ENCODE data around the gene LAMP1. TPM values are rescaled to one million over a fixed set of nuclear protein-coding genes. Genes with fewer than 3 reads are reported as not detected.
"Not testable (repeated sequence)": the region's sequence is repeated elsewhere in the genome, so short reads cannot be mapped to it uniquely, and the experiment has no call there.

LAMP1 gene
- total RNA-seq, 1 experiment from 2014 or later = 257 TPM

DNA sequence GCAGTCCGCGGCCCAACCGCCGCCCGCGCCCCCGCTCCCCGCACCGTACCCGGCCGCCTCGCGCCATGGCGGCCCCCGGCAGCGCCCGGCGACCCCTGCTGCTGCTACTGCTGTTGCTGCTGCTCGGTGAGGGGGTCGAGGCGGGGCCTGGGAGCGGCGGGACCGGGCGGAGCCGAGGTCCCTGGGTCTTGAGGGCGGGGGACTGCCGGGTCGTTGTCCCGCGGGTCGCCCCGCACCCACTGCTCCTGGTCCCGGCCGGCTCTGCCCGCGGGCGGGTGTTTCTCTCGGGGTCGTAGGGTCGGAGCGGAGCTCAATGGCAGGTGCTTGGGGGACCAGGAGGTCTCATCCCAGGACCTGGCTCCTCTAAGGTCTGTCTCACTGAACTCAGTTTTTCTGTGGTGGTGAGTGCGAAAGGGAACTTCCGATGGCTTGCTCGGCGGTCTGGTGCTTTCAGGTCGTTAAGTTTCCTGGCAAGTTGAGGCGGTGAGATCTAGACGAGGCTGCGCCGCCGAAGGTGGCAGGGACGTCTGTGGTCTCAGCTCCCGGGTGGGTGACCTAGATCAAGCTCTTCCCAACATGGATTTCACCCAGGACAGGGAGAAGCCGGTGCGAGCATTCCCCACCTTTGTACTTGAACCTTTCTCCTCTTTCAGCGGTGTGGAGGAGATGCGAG, 467 bp downstream of the LAMP1 start:
- DNase-seq (ENCODE audit: low spot score) = no peak

DNA sequence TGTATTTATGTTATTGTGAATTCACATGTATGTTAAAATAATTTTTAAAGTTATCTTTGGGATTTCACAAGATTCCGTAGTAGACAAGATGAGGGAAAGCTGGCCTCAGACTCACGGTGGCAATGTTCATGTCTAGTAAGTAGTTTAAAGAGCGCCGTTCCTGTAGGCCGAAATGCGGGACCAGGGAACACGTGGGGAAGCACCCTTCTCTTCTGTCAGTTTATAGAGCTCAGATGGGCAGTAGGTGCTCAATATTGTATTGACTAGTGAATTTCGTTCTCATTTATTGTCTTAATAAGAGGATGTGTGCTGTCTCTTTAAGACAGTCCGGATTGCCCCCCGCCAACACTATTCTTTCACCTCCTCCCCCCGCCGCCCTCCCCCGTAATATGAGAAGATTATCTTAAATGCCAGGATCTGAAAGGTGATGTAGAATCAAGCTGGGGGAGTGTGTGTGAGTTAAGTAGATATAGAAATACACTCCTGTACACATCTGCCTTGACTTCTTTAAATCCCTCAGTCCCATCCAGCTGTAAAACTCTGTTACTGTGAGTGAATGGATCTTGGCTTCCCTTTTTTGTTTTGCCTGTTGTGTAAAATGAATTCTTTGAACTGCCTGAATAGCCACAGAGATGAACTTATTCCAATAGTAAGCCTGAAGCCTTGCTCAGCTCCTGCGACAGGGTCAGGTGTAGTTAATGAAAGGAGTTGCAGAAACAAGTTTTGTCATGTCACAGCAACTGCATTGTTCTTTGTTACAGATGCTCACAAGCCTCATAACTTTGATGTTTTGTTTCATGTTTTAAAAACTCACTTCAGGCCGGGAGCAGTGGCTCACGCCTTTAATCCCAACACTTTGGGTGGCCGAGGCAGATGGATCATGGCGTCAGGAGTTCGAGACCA, 1.3 kb downstream of the LAMP1 start:
- DNase-seq (ENCODE audit: low spot score) = peak; percentile 45

DNA sequence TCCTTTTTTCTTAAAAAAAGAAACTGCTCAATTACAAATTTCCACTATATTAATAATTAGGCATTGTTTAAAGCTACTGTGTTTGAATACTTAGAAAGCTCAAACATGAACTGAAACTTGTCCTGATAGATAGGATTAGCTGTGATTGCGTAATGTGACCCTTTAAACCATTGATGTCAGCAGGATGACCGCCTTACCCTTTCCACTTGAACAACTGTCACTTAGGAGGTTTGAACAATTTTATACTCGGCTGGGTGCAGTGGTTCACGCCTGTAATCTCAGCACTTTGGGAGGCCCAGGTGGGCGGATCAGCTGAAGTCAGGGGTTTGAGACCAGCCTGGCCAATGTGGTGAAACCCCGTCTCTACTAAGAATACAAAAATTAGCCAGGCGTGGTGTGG, 2.9 kb downstream of the LAMP1 start:
- no peak for DNase-seq (ENCODE audit: low spot score)

DNA sequence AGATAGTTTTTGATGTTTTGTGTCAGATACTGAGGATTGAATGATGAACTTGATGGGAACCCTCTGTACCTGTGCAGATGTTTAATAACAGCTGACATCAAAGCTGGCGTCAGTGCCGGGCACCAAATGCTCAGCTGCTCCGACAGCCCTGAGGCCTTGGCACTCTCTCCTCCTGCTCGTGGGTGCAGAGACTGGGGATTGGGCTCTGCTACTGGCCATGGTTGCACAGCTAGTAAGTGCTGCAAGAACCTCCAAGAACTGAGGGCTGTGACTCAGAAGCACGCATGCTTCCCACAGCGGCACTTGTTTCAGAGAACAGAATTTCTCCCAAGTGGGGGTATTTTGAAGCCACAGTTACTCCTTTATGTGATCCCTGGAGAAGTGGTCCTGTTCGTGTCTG, 5.9 kb downstream of the LAMP1 start:
- no peak for DNase-seq (ENCODE audit: low spot score)

DNA sequence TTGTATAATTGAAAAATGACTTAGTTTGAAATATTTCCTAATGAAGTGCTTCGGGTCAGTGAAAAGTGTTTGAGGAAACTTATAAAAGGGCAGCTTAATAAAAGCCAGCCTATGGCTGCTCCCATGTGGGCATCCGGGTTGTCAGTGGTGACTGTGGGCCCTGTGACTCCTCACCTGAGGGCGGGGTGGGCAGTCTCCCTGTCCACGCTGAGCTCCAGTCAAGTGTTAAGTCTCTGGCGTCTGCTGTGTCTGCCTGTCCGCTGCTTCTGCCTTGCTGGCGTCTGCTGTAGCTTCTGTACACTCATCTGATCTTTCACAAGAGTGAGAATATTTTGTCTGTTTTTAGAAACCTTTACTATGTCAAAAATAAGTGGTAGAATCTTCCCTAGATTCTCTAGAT, 7.1 kb downstream of the LAMP1 start:
- DNase-seq (ENCODE audit: low spot score) = no peak

DNA sequence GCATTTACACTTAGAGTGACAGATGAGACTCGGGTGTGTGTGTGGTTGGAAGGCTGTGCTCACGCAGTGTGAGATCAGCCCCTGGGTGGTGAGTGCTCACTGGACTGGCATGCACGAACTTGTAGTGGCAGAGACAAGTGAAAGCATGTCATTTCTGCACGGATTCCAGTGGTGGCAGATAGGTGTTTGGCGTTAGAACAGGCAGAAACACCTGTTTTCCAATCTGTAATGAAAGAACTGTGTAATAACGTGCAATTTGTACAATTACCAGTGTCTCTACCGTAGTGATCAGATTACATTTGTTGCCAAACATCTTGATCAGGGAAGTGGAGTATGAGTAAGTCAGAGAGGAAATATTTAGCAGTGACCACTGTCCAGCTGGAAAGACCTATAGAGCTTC, 8.2 kb downstream of the LAMP1 start:
- no peak for DNase-seq (ENCODE audit: low spot score)

DNA sequence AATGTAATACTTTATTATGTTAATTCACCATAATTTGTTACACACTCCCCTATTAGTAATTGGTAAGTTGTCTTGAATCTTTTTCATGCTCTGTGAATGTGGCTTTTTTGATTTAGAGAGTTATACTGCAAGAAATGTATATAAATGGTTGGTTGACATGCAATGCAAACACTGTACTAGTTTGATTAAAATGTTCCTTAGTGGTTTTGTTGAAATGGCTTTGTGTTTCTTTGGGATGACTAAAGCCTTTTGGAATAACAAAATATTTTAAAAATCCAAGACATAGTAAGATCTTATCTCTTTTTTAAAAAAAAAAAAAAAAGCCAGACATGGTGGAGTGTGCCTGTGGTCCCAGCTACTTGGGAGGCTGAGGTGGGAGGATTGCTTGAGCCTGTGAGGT, 10.5 kb downstream of the LAMP1 start:
- no peak for DNase-seq (ENCODE audit: low spot score)

DNA sequence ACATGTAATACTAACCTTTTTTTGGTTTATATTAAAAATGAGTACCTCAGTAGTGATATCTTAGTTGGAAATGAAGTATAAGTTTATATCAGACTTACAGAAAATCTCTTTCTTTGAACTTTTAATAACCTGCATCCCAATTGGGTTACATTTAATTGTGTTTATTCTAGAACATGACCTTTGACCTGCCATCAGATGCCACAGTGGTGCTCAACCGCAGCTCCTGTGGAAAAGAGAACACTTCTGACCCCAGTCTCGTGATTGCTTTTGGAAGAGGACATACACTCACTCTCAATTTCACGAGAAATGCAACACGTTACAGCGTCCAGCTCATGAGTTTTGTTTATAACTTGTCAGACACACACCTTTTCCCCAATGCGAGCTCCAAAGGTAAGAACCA, 12.4 kb downstream of the LAMP1 start:
- DNase-seq (ENCODE audit: low spot score) = no peak

DNA sequence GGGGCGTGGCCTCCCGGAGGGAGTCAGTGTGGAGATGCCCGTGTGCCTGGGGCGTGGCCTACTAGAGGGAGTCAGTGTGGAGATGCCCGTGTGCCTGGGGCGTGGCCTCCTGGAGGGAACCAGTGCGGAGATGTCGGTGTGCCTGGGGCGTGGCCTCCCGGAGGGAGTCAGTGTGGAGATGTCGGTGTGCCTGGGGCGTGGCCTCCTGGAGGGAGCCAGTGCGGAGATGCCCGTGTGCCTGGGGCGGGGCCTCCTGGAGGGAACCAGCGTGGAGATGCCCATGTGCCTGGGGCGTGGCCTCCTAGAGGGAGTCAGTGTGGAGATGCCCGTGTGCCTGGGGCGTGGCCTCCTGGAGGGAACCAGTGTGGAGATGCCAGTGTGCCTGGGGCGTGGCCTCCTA, 17.1 kb downstream of the LAMP1 start:
- DNase-seq (ENCODE audit: low spot score) = not testable (repeated sequence)

DNA sequence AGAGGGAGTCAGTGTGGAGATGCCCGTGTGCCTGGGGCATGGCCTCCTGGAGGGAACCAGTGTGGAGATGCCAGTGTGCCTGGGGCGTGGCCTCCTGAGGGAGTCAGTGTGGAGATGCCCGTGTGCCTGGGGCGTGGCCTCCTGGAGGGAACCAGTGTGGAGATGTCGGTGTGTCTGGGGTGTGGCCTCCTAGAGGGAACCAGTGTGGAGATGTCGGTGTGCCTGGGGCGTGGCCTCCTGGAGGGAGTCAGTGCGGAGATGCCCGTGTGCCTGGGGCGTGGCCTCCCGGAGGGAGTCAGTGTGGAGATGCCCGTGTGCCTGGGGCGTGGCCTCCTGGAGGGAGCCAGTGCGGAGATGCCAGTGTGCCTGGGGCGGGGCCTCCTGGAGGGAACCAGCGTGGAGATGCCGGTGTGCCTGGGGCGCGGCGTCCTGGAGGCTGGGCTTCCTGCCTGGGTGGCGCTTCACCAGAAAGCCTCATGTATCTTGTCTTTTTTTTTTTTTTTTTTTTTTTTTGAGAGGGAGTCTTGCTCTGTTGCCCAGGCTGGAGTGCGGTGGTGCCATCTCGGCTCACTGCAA, 17.9 kb downstream of the LAMP1 start:
- DNase-seq (ENCODE audit: low spot score) = not testable (repeated sequence)

DNA sequence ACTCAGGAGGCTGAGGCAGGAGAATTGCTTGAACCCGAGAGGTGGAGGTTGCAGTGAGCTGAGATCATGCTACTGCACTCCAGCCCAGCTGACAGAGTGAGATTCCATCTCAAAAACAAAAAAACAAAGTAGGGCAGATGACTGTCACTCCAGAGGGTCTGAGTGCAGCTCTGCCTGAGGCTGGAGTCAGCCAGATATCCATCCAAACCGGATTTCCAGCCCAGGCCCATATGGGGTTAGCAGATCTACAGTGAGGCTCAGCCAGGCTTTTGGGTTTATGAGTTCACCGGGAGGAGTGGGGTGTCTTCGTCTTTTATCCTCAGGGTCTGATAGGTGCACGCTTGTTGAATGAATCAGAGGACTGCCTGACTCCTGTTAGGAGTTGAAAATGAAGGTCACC, 19.0 kb downstream of the LAMP1 start:
- DNase-seq (ENCODE audit: low spot score) = no peak

DNA sequence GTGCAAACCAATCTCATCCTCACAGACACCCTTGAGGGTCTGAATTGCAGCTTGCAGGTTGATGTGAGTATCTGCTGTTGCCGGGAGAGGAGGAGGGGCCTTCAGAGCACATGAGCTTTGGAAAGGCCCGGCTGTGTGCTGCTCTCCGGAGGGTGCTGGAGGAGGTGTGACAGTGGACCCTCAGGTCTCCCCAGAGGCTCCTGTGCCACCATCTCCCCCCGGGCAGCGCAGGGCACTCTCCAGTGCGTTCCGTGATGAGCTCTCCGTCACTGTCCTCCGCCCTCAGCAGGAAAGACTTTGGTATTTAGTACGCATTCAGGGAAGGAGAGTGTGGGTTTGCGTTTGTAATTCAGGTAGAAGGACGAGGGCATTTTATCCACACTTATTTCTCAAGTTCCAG, 20.0 kb downstream of the LAMP1 start:
- DNase-seq (ENCODE audit: low spot score) = no peak

DNA sequence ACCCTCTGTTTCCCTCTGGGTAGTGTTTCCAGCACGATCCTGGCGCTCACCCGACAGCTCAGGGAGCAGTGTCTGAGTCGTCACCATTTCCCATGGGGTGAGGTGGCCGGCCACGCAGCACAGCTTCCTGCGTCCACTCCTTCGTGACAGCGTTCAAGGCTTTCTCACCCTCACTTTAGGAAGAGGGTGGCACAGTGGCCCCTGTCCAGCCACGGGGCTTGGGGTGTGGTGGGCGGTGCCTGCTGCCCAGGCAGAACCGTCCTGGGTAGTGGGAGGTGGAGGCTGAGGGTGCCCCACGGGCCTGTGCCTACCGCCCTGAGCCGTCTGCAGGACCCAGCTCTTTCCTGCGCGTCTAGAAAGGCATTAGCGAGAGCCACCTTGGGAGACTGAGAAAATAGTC, 21.9 kb downstream of the LAMP1 start:
- DNase-seq (ENCODE audit: low spot score) = no peak

DNA sequence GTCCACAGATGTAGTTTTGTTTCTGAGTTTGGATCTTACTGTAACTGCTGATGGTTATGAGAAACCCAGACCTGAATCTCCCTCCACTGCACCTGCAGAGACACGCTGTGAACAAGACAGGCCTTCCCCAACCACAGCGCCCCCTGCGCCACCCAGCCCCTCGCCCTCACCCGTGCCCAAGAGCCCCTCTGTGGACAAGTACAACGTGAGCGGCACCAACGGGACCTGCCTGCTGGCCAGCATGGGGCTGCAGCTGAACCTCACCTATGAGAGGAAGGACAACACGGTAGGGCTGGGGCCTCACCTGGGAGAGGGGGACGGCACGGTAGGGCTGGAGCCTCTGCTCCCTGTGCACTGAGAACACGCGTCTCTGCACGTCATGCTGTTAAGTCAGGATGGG, 22.3 kb downstream of the LAMP1 start:
- DNase-seq (ENCODE audit: low spot score) = no peak

DNA sequence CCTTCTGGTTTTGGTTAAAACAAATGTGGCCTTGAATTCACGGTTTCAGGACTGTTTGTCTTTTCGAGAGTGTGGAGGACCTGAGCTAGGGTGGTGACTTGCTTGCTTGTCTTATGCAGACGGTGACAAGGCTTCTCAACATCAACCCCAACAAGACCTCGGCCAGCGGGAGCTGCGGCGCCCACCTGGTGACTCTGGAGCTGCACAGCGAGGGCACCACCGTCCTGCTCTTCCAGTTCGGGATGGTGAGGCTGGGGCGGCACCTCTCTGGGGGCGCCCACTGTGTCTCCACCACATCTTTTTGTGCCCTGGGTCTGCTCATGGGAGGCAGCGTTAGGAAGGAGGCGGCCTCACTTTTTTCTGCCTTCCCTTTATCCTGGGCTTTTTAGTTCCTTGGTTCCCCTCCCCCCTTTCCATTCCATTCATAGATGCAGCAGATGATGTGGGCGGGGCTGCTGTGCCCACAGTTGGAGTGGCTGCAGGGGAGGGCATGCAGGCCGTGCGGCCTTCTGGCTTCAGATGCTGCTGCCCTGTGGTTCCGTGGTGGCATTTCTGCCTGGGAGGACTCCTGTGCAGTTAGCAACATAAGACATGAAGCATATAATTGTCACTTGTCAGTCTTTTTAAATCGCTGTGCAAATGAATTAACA, 23.3 kb downstream of the LAMP1 start:
- no peak for DNase-seq (ENCODE audit: low spot score)

DNA sequence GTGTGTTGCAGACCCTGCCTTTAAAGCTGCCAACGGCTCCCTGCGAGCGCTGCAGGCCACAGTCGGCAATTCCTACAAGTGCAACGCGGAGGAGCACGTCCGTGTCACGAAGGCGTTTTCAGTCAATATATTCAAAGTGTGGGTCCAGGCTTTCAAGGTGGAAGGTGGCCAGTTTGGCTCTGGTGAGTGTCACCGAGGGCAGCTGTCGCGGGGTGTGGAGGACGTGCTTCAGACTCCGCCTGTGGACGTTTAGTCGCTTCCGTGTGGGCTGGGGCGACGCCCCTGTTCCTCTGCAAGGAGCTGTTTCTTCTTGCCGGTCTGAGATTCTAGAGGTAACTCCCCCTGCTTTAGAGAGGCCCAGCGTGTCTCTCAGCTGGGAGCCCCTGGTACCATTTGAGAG, 24.5 kb downstream of the LAMP1 start:
- DNase-seq (ENCODE audit: low spot score) = no peak

DNA sequence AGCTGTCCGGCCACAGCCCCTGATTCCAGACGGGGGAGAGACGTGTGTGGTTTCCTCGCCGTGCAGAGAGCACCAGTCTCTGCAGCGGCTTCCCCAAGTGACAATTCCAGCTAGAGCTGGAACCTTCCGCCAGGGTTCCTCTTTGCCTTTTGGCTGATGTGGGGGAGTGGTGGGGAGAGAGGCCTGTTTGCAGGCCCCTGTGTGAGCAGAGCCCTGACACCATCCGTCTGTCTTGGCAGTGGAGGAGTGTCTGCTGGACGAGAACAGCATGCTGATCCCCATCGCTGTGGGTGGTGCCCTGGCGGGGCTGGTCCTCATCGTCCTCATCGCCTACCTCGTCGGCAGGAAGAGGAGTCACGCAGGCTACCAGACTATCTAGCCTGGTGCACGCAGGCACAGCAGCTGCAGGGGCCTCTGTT, 25.0 kb downstream of the LAMP1 start:
- no peak for DNase-seq (ENCODE audit: low spot score)

DNA sequence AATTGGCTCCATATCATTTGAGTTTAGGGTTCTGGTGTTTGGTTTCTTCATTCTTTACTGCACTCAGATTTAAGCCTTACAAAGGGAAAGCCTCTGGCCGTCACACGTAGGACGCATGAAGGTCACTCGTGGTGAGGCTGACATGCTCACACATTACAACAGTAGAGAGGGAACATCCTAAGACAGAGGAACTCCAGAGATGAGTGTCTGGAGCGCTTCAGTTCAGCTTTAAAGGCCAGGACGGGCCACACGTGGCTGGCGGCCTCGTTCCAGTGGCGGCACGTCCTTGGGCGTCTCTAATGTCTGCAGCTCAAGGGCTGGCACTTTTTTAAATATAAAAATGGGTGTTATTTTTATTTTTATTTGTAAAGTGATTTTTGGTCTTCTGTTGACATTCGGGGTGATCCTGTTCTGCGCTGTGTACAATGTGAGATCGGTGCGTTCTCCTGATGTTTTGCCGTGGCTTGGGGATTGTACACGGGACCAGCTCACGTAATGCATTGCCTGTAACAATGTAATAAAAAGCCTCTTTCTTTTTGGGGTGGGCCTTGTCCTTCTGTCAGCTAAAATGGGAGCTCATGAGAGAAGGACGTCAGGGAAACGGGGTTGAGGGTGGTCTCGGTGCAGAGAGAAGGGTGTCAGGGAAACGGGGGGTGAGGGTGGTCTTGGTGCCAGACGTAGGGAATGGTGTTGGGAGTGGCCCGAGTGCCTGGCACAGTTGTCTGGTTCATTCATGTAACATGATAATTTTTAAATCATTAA, 26.0 kb downstream of the LAMP1 start:
- no peak for DNase-seq (ENCODE audit: low spot score)

DNA sequence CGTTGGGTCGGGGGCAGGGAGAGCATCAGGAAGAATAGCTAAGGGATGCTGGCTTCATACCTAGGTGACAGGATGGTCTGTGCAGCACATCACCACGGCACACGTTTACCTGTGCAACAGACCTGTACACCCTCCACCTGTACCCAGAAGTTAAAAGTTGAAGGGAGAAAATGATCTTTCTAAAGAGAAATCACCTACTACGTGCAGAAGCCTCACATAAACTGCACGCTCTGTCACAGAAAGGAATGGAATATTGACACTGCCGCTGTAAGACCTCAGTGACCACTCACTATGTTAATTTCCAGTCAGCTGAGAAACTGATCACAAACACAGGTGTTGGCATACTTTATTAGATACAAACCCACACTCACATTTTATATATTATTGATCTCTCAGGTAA, 26.8 kb downstream of the LAMP1 start:
- DNase-seq (ENCODE audit: low spot score) = no peak

DNA sequence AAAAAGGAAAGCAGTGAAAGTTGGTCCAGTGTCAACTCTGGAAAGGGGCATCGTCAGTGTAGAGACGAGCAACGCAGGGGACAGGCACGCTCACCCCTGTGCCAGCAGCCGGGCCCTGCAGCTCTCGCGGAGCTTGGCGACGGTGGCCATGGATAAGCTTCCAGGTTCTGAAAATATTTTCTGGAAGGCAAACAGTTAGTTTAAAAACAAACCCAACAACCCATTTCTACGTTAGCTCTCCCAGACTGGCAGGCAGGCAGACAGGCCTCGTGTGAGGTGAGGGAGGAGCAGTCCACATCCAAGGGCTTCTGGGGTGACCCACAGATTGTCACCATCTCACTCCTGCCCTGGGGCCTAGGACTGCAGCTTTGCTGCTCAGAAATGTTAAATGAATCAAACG, 27.4 kb downstream of the LAMP1 start:
- DNase-seq (ENCODE audit: low spot score) = no peak

DNA sequence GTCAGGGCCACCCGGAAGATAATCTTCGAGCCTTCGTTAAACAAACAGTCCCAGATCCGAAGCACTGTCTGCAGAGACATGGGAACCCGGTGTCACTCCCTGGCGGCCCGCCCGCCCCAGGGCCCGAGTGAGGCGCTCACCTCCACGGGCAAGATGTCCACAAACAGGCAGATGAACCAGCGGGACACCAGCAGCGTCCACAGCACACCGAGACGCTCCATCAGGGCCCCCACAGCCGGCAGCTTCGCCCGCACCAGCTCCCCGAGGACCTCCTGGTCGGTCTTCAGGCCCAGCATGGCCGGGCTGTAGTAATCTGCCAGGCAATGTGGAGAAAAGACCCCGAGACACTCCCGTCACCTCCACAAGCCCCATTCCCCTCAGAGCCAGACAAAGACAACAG, 28.7 kb downstream of the LAMP1 start:
- no peak for DNase-seq (ENCODE audit: low spot score)

DNA sequence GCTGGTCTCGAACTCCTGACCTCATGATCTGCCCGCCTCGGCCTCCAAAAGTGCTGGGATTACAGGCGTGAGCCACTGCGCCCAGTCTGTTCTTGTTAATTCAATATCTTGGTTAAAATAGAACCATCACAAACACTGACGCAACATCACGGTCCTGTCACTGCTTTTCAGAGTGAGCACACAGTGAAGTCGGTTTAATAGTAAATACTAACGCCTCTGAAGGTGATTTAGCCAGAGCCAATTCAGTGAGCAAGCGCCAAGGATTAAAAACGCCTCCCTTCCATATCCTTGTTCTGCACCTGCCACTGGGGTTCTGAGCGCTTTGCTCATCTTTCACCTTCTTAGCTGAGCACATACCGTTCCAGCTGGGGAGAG, 30.3 kb downstream of the LAMP1 start:
- DNase-seq (ENCODE audit: low spot score) = no peak
